IMR-90 (cell line): ENCODE results near the gene ANKRD1. TPM values are rescaled to one million over a fixed set of nuclear protein-coding genes. Genes with fewer than 3 reads are reported as not detected.
A peak's percentile ranks its signal among the peaks of the same experiment; 100 is the strongest.

Experiments
- ATAC-seq: fragments of 200-7000 bp; cut with Tn5 transposase; 2 replicates; pipeline ENCODE4 v1.9.1; 2020; ENCODE audit warnings: low read depth, mild to moderate bottlenecking, moderate library complexity
- BruUV-seq: library from RNA; stranded (reverse); fragments of 400-500 nt; replicated peaks from 2 replicates; lab custom pipeline; 2021; lab: Mats Ljungman, UMichigan
- CTCF ChIA-PET: fragments of 300-600 bp; formaldehyde crosslinking; extraction: SDS; loops from one replicate; lab custom pipeline; 2021; ENCODE audit warnings: antibody characterized with exemption; lab: Yijun Ruan, JAX
- POLR2A ChIA-PET: fragments of 300-600 bp; sonication (Branson Sonifier 250); formaldehyde crosslinking; loops from one replicate; lab custom pipeline; 2022; ENCODE audit warnings: antibody characterized with exemption; ENCODE audit not compliant: unreplicated experiment; lab: Charles Lee
- DNase-seq: peaks from one replicate; pipeline ENCODE4 v3.0.0; 2013
- H2AFZ ChIP-seq: replicated peaks from 2 replicates; pipeline ENCODE3; 2013; ENCODE audit warnings: low read length, mild to moderate bottlenecking; ENCODE audit not compliant: poor library complexity
- H2AK5ac ChIP-seq: 2 replicates; pipeline ENCODE4 v1.6.1; 2013; ENCODE audit warnings: low read depth, low read length, inconsistent platforms
- H2AK9ac ChIP-seq: replicated peaks from 2 replicates; pipeline ENCODE3; 2013; ENCODE audit warnings: mild to moderate bottlenecking, low read depth, low read length, moderate library complexity; ENCODE audit not compliant: poor library complexity
- H2BK120ac ChIP-seq: 2 replicates; pipeline ENCODE4 v1.6.1; 2013; ENCODE audit warnings: low read depth, low read length, inconsistent platforms
- H2BK15ac ChIP-seq: 3 replicates; pipeline ENCODE4 v1.6.1; 2013; ENCODE audit warnings: low read depth, low read length, inconsistent platforms
- H2BK20ac ChIP-seq: 2 replicates; pipeline ENCODE4 v1.6.1; 2013; ENCODE audit warnings: low read depth, mild to moderate bottlenecking, inconsistent platforms, low read length, moderate library complexity
- H2BK5ac ChIP-seq: 2 replicates; pipeline ENCODE4 v1.6.1; 2013; ENCODE audit warnings: mild to moderate bottlenecking, low read depth, low read length, inconsistent platforms; ENCODE audit not compliant: poor library complexity, severe bottlenecking
- H3K14ac ChIP-seq: replicated peaks from 2 replicates; pipeline ENCODE4 v1.6.1; 2013; ENCODE audit warnings: low read depth, low read length, inconsistent platforms
- H3K18ac ChIP-seq: 2 replicates; pipeline ENCODE4 v1.6.1; 2013; ENCODE audit warnings: low read depth, low read length, control low read depth
- H3K23ac ChIP-seq: 2 replicates; pipeline ENCODE4 v1.6.1; 2013; ENCODE audit warnings: low read depth, low read length, inconsistent platforms
- H3K27ac ChIP-seq: 2 replicates; pipeline ENCODE4 v1.5.1; 2013; ENCODE audit warnings: mild to moderate bottlenecking, control low read depth, low read length; ENCODE audit not compliant: insufficient read depth
- H3K27me3 ChIP-seq: 2 replicates; pipeline ENCODE4 v1.6.1; 2013; ENCODE audit warnings: low read length; ENCODE audit not compliant: control insufficient read depth, insufficient read depth
- H3K36me3 ChIP-seq: 2 replicates; pipeline ENCODE4 v1.6.1; 2013; ENCODE audit warnings: low read length, mixed read lengths; ENCODE audit not compliant: control insufficient read depth, insufficient read depth
- H3K4ac ChIP-seq: 2 replicates; pipeline ENCODE4 v1.6.1; 2013; ENCODE audit warnings: low read depth, low read length, inconsistent platforms
- H3K4me1 ChIP-seq: 2 replicates; pipeline ENCODE4 v1.6.1; 2013; ENCODE audit warnings: low read length, mixed read lengths; ENCODE audit not compliant: control insufficient read depth, insufficient read depth
- H3K4me2 ChIP-seq: 2 replicates; pipeline ENCODE4 v1.6.1; 2013; ENCODE audit warnings: low read depth, mild to moderate bottlenecking, control low read depth, low read length, moderate library complexity
- H3K4me3 ChIP-seq: 2 replicates; pipeline ENCODE4 v1.5.1; 2013; ENCODE audit warnings: low read depth, mild to moderate bottlenecking, control low read depth, low read length, moderate library complexity; ENCODE audit not compliant: insufficient read depth
- H3K56ac ChIP-seq: 2 replicates; pipeline ENCODE4 v1.6.1; 2013; ENCODE audit warnings: low read length, inconsistent platforms; ENCODE audit not compliant: insufficient read depth; ENCODE audit errors: extremely low read depth
- H3K79me1 ChIP-seq, 2 experiments: 2 replicates each; pipeline ENCODE4 v1.6.1; 2013; ENCODE audit warnings: low read length in 2 of 2, inconsistent platforms in 1 of 2, low read depth in 1 of 2
- H3K9ac ChIP-seq: 2 replicates; pipeline ENCODE4 v1.6.1; 2013; ENCODE audit warnings: low read depth, low read length, control low read depth
- H3K9me1 ChIP-seq: 2 replicates; pipeline ENCODE4 v1.6.1; 2013; ENCODE audit warnings: low read length, inconsistent platforms; ENCODE audit not compliant: insufficient read depth
- H3K9me3 ChIP-seq: 2 replicates; pipeline ENCODE4 v1.6.1; 2013; ENCODE audit warnings: low read length; ENCODE audit not compliant: control insufficient read depth, insufficient read depth
- H4K20me1 ChIP-seq: 2 replicates; pipeline ENCODE4 v1.6.1; 2013; ENCODE audit warnings: low read length, inconsistent platforms; ENCODE audit not compliant: insufficient read depth
- H4K5ac ChIP-seq: 2 replicates; pipeline ENCODE4 v1.6.1; 2013; ENCODE audit warnings: mild to moderate bottlenecking, low read depth, low read length, control low read depth
- H4K8ac ChIP-seq, 2 experiments: 2 replicates each; pipeline ENCODE4 v1.6.1; 2013; ENCODE audit warnings: low read depth in 2 of 2, low read length in 2 of 2, control low read depth in 1 of 2, inconsistent platforms in 1 of 2
- H4K91ac ChIP-seq: 2 replicates; pipeline ENCODE4 v1.6.1; 2013; ENCODE audit warnings: low read depth, low read length, inconsistent platforms; ENCODE audit not compliant: insufficient read depth
- BHLHE40 ChIP-seq: fragments of 150-350 bp; IDR thresholded peaks from 2 replicates; pipeline ENCODE4 v1.6.1; 2016; ENCODE audit warnings: mild to moderate bottlenecking, low read depth, low read length
- CEBPB ChIP-seq: IDR thresholded peaks from 2 replicates; pipeline ENCODE4 v1.6.1; 2012; ENCODE audit warnings: low read depth, low read length, improper control_type of control experiment
- FOS ChIP-seq: fragments of 150-350 bp; IDR thresholded peaks from 2 replicates; pipeline ENCODE4 v1.6.1; 2016; ENCODE audit warnings: low read depth, low read length
- MAFK ChIP-seq: IDR thresholded peaks from 2 replicates; pipeline ENCODE4 v1.6.1; 2012; ENCODE audit warnings: low read depth, low read length, improper control_type of control experiment
- MXI1 ChIP-seq: IDR thresholded peaks from 2 replicates; pipeline ENCODE4 v1.6.1; 2012; ENCODE audit warnings: low read depth, mild to moderate bottlenecking, low read length, moderate library complexity, borderline replicate concordance
- NFE2L2 ChIP-seq: fragments of 150-350 bp; IDR thresholded peaks from 2 replicates; pipeline ENCODE4 v1.6.1; 2016; ENCODE audit warnings: low read depth, mild to moderate bottlenecking, low read length
- POLR2A ChIP-seq: IDR thresholded peaks from 2 replicates; pipeline ENCODE4 v1.6.1; 2012; ENCODE audit warnings: mild to moderate bottlenecking, low read depth, low read length
- RAD21 ChIP-seq: IDR thresholded peaks from 2 replicates; pipeline ENCODE4 v1.6.1; 2012; ENCODE audit warnings: low read length, improper control_type of control experiment
- RCOR1 ChIP-seq: IDR thresholded peaks from 2 replicates; pipeline ENCODE4 v1.6.1; 2012; ENCODE audit warnings: mild to moderate bottlenecking, low read length, improper control_type of control experiment; ENCODE audit not compliant: insufficient replicate concordance
- RFX5 ChIP-seq: IDR thresholded peaks from 2 replicates; pipeline ENCODE4 v1.8.0; 2012; ENCODE audit warnings: low read depth, mild to moderate bottlenecking, low read length, moderate library complexity
- SMC3 ChIP-seq: fragments of 150-350 bp; IDR thresholded peaks from 2 replicates; pipeline ENCODE4 v1.6.1; 2016; ENCODE audit warnings: low read depth, mild to moderate bottlenecking, antibody characterized with exemption, low read length, moderate library complexity
- WGBS, 2 experiments: methylation state at CpG; one replicate each; pipeline versions ENCODE4 v1.1.5 to v1.1.7; 2013; ENCODE audit warnings: missing lambda C conversion rate in 2 of 2; ENCODE audit not compliant: insufficient read length in 1 of 2; ENCODE audit errors: extremely low coverage in 2 of 2; 5-methylcytosine and 5-hydroxymethylcytosine counted together
- dilution Hi-C: fragments of 300-500 bp; cut with HindIII; formaldehyde crosslinking; loops from one replicate; pipeline ENCODE4 v1.14.3; 2018; ENCODE audit warnings: low sequenced_read_pairs; ENCODE audit not compliant: unreplicated experiment
- in situ Hi-C: fragments of 300-500 bp; cut with MboI; formaldehyde crosslinking; loops from 3 replicates; pipeline ENCODE4 v1.14.3; 2019; ENCODE audit warnings: low sequenced_read_pairs, inconsistent platforms, mixed read lengths
- intact Hi-C: fragments of 100-400 bp; cut with micrococcal nuclease; formaldehyde crosslinking; loops from 2 replicates; pipeline ENCODE4 v1.10.0; 2022
- polyA plus RNA-seq, 3 experiments: library from polyadenylated mRNA; depleted of rRNA; stranded (reverse); fragments of >200 nt; gene quantifications; 2 replicates each; pipeline ENCODE4 v1.2.3, GENCODE V29; 2012; ENCODE audit warnings: low replicate concordance in 1 of 3
- total RNA-seq: library from RNA; depleted of rRNA; stranded (reverse); fragments of >200 nt; gene quantifications from 2 replicates; pipeline ENCODE4 v1.2.3, GENCODE V29; 2012
- TF ChIP-seq, protein P1 (sequence below): fragments of 150-350 bp; IDR thresholded peaks from 2 replicates; pipeline ENCODE4 v1.6.1; 2017; ENCODE audit warnings: mild to moderate bottlenecking, antibody characterized with exemption, low read length, low read depth
- TF ChIP-seq, protein P2 (sequence below): conservative IDR thresholded peaks from 2 replicates; pipeline ENCODE4 v1.5.1; 2012; ENCODE audit warnings: mild to moderate bottlenecking, low read depth, low read length, improper control_type of control experiment

Gene ANKRD1
- total and polyA plus RNA-seq, 2 of the 4 experiments (the other 2 are of a cell fraction): 7.4 to 10.8 TPM

DNA sequence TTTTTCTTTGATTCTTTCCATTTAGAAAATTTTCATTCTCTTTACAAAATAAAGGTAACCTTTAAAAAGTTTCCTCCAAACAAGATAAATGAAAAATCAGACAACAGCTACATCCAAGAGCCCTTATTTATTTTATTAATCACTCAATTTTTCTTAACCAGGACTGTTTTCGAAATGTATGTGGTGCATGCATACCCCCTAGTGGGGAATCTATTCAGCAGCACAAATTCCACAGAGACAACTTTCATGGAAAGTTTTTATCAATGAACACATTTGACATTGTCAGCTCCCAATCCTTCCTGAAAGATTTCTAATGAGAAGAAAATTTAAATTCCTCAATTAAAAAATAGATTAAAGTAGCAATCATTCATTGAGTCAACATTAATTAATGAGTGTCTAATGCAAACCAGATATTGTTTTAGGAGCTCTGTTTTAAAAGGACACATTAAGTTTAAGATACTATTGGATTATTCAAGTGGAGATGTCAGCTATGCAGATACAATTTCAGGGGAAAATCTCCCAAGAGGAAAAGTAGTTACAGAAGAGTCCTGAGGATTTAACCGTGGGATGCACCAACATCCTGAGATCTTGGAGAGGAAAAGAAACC lies 57.9 kb downstream of the ANKRD1 start:
- in situ Hi-C loops: loop anchor here (10.0 to 25.0 kb wide), 2 partner anchors 1068 to 1426 kb away; no protein-coding TSS in a partner anchor

More for the DNA sequence above, 57.9 kb downstream of the ANKRD1 start:
- POLR2A ChIA-PET: no interaction called here
- Histone ChIP-seq H2BK20ac (no peak overlapping the region), H3K56ac (no peak overlapping the region), H3K4me1 (no peaks in the 10 kb centered on the region), H3K27me3 (peaks cover 21% of the 10 kb centered on the region), H2AFZ (no peak overlapping the region), H3K23ac (no peak overlapping the region), H3K4me2 (no peak overlapping the region), H3K4me3 (no peak overlapping the region), H3K36me3 (no peaks in the 10 kb centered on the region), H3K18ac (no peak overlapping the region), H3K79me1 (no peaks in the 10 kb centered on the region), H4K8ac (no peak overlapping the region), H2BK15ac (no peak overlapping the region), H4K20me1 (no peaks in the 10 kb centered on the region), H2BK120ac (no peak overlapping the region), H2AK9ac (no peak overlapping the region), H4K91ac (no peak overlapping the region), H4K5ac (no peak overlapping the region), H3K14ac (no peak overlapping the region), H3K9me3 (no peaks in the 10 kb centered on the region), H3K4ac (no peak overlapping the region), H3K27ac (no peak overlapping the region), H3K9ac (no peak overlapping the region), H2AK5ac (no peak overlapping the region), H3K9me1 (0 out of 2 replicates have a peak, but pooled peaks cover 2% of the 10 kb centered on the region), H2BK5ac (no peak overlapping the region)
- dilution Hi-C loops: no loop called here
- CTCF ChIA-PET: interaction anchor here (0.5 to 1.6 kb wide), 13 partner anchors 8 to 575 kb away, joined by 3 to 8 read pairs (median 3); partner anchors contain the start of gene RPP30
- no TSS peak for BruUV-seq
- DNase-seq (peak; percentile 47), ATAC-seq (peak; percentile 30; the same call in 1 of the 2 replicates)
- WGBS, 2 experiments: 60% methylated on average over 1 of the region's 2 CpGs; no CpG with 5 or more reads in 1 of the 2 experiments
- intact Hi-C loops: loop anchor here (1.0 to 10.0 kb wide), 6 partner anchors 112 to 1438 kb away; no protein-coding TSS in a partner anchor
- no peak for TF ChIP-seq RCOR1
- no peak for TF ChIP-seq MXI1
- TF ChIP-seq SMC3: peak; percentile 90
- no peak for TF ChIP-seq NFE2L2
- TF ChIP-seq BHLHE40: no peak
- TF ChIP-seq, protein P1, sequence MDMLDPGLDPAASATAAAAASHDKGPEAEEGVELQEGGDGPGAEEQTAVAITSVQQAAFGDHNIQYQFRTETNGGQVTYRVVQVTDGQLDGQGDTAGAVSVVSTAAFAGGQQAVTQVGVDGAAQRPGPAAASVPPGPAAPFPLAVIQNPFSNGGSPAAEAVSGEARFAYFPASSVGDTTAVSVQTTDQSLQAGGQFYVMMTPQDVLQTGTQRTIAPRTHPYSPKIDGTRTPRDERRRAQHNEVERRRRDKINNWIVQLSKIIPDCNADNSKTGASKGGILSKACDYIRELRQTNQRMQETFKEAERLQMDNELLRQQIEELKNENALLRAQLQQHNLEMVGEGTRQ: no peak
- peak; percentile 83 for TF ChIP-seq RAD21
- TF ChIP-seq CEBPB: no peak
- TF ChIP-seq FOS: no peak
- no peak for TF ChIP-seq MAFK
- TF ChIP-seq RFX5: no peak
- no peak for TF ChIP-seq POLR2A
- TF ChIP-seq, protein P2, sequence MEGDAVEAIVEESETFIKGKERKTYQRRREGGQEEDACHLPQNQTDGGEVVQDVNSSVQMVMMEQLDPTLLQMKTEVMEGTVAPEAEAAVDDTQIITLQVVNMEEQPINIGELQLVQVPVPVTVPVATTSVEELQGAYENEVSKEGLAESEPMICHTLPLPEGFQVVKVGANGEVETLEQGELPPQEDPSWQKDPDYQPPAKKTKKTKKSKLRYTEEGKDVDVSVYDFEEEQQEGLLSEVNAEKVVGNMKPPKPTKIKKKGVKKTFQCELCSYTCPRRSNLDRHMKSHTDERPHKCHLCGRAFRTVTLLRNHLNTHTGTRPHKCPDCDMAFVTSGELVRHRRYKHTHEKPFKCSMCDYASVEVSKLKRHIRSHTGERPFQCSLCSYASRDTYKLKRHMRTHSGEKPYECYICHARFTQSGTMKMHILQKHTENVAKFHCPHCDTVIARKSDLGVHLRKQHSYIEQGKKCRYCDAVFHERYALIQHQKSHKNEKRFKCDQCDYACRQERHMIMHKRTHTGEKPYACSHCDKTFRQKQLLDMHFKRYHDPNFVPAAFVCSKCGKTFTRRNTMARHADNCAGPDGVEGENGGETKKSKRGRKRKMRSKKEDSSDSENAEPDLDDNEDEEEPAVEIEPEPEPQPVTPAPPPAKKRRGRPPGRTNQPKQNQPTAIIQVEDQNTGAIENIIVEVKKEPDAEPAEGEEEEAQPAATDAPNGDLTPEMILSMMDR: peak; percentile 89
